Duodenal mucosa (tissue), 2 donors: ENCODE measurements around the gene UBA5.

ENCODE experiments used
- H3K27ac ChIP-seq: one replicate; pipeline ENCODE4 v1.7.0; 2013; ENCODE audit warnings: low read depth, low read length
- H3K27me3 ChIP-seq, 2 donors: one replicate each; pipeline ENCODE4 v1.7.0; 2013; ENCODE audit warnings: low read length in 2 of 2, control low read depth in 1 of 2; ENCODE audit not compliant: insufficient read depth in 2 of 2, control insufficient read depth in 1 of 2
- H3K36me3 ChIP-seq, 2 donors: one replicate each; pipeline ENCODE4 v1.7.0; 2013; ENCODE audit warnings: low read length in 2 of 2, control low read depth in 1 of 2; ENCODE audit not compliant: insufficient read depth in 2 of 2, control insufficient read depth in 1 of 2
- H3K4me1 ChIP-seq, 2 donors: one replicate each; pipeline ENCODE4 v1.7.0; 2013; ENCODE audit warnings: low read length in 2 of 2, control low read depth in 1 of 2; ENCODE audit not compliant: insufficient read depth in 2 of 2, control insufficient read depth in 1 of 2
- H3K4me3 ChIP-seq, 2 donors: one replicate each; pipeline ENCODE4 v1.7.0; 2013; ENCODE audit warnings: low read length in 2 of 2, low read depth in 1 of 2
- H3K9ac ChIP-seq, 2 donors: one replicate each; pipeline ENCODE4 v1.7.0; 2013; ENCODE audit warnings: low read length in 2 of 2, low read depth in 1 of 2
- H3K9me3 ChIP-seq, 2 donors: one replicate each; pipeline ENCODE4 v1.7.0; 2013; ENCODE audit warnings: low read length in 2 of 2, control low read depth in 1 of 2; ENCODE audit not compliant: control insufficient read depth in 1 of 2

Gene UBA5

GRCh38 chr3:132662212-132662611, 2.1 kb downstream of the UBA5 start:
- Histone ChIP-seq H3K27ac (no peak overlapping the region), H3K27me3 (no peaks in the 10 kb centered on the region), H3K9me3 (no peaks in the 10 kb centered on the region), H3K4me3 (peak overlapping the region; percentile 41 to 96), H3K4me1 (peaks cover 8 to 43% of the 10 kb centered on the region in 2 donors), H3K36me3 (peaks cover 4 to 6% of the 10 kb centered on the region in 2 donors), H3K9ac (no peak overlapping the region)

DNA sequence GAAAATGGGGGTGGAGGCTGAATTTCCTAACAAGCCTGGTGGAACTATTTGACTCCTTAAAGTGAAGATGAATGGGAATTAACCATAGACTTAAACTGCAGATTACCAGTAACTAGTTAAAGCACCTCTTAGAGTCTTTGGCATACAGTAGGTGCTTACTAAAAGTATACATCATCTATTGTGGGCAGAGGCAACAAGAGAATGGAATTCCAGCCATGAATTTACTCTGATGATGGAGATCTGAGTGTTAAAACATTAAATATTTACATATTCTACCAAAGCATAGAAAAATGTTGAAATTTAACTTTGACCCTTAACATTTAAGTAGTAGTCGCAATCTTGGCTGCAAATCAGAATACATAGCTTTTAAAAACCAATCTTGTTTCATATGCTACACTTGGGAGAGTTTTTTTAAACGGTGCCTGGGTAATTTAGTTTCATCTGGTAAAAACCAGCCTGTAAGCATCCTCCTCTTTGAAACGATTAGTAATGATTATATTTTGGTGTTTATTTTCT, 5.2 kb downstream of the UBA5 start:
- H3K27me3 ChIP-seq = no peaks in the 10 kb centered on the region
- H3K4me3 ChIP-seq = no peak overlapping the region
- H3K36me3 ChIP-seq = peaks cover 7 to 11% of the 10 kb centered on the region in 2 donors
- no peak overlapping the region for H3K27ac ChIP-seq
- no peak overlapping the region for H3K9ac ChIP-seq
- no peaks in the 10 kb centered on the region for H3K9me3 ChIP-seq
- peaks cover 6 to 39% of the 10 kb centered on the region in 2 donors for H3K4me1 ChIP-seq

DNA sequence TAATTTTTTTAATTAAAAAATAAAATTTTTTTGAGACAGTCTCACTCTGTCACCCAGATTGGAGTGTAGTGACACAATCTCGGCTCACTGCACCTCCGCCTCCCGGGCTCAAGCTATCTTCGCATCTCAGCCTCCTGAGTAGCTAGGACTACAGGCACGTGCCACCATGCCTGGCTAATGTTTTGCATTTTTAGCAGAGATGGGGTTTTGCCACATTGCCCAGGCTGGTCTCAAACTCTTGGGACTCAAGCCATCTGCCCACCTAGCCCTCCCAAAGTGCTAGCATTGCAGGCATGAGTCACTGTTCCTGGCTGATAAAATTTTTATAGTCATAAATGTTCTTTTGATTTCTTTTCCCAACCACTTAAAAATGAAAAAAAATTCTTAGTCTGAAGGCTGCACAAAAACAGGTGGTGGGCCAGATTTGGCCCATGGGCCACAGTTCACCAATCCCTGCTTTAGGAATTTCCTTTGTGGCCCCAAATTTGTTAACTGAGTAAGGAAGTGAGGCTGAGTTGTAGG, 9.2 kb downstream of the UBA5 start:
- no peak overlapping the region for H3K27ac ChIP-seq
- peaks cover 0 to 14% of the 10 kb centered on the region in 2 donors for H3K4me1 ChIP-seq
- H3K4me3 ChIP-seq = no peak overlapping the region
- no peaks in the 10 kb centered on the region for H3K9me3 ChIP-seq
- H3K9ac ChIP-seq = no peak overlapping the region
- peaks cover 11 to 33% of the 10 kb centered on the region in 2 donors for H3K36me3 ChIP-seq
- no peaks in the 10 kb centered on the region for H3K27me3 ChIP-seq

- H3K27ac ChIP-seq = no peak overlapping the region
- H3K4me3 ChIP-seq = no peak overlapping the region
- H3K27me3 ChIP-seq = no peaks in the 10 kb centered on the region
- peaks cover 0 to 75% of the 10 kb centered on the region in 2 donors for H3K36me3 ChIP-seq
- H3K9me3 ChIP-seq = no peaks in the 10 kb centered on the region
- H3K4me1 ChIP-seq = no peaks in the 10 kb centered on the region
- H3K9ac ChIP-seq = no peak overlapping the region
These were observed 15.3 kb downstream of the UBA5 start for GRCh38 chr3:132675408-132675807.

- Histone ChIP-seq H3K4me3 (no peak overlapping the region), H3K9ac (no peak overlapping the region), H3K36me3 (peaks cover 20 to 72% of the 10 kb centered on the region in 2 donors), H3K27me3 (no peaks in the 10 kb centered on the region), H3K4me1 (no peaks in the 10 kb centered on the region), H3K27ac (no peak overlapping the region), H3K9me3 (no peaks in the 10 kb centered on the region)
These were observed 19.8 kb downstream of the UBA5 start for GRCh38 chr3:132679911-132680310.

GRCh38 chr3:132681421-132681820, 21.3 kb downstream of the UBA5 start:
- Histone ChIP-seq H3K27me3 (no peaks in the 10 kb centered on the region), H3K9me3 (no peaks in the 10 kb centered on the region), H3K27ac (no peak overlapping the region), H3K4me1 (no peaks in the 10 kb centered on the region), H3K36me3 (peaks cover 27 to 64% of the 10 kb centered on the region in 2 donors), H3K9ac (no peak overlapping the region), H3K4me3 (no peak overlapping the region)

DNA sequence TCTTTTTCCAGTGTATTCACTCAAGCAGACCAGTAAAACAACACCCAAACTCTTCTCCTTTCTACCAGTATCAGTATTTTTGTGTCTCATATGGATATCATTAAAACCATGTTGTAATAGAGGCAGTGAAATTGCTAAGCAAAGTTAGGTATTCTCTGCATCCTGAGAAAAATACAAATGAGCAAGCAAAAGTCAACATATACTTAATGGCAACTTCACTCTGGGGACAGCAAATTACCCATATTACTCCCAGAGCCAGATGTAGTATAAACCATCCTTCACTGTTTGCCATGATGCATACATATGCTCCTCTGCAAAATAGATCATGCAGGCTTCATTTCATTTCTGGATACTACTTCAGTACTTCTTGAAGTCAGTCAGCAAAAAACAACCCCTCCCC, 22.1 kb downstream of the UBA5 start:
- H3K27me3 ChIP-seq = no peaks in the 10 kb centered on the region
- no peaks in the 10 kb centered on the region for H3K4me1 ChIP-seq
- no peak overlapping the region for H3K4me3 ChIP-seq
- H3K36me3 ChIP-seq = peaks cover 27 to 56% of the 10 kb centered on the region in 2 donors
- no peak overlapping the region for H3K9ac ChIP-seq
- no peaks in the 10 kb centered on the region for H3K9me3 ChIP-seq
- H3K27ac ChIP-seq = no peak overlapping the region

GRCh38 chr3:132690040-132690439, 29.9 kb downstream of the UBA5 start:
- H3K36me3 ChIP-seq = peaks cover 37 to 52% of the 10 kb centered on the region in 2 donors
- no peak overlapping the region for H3K4me3 ChIP-seq
- no peaks in the 10 kb centered on the region for H3K27me3 ChIP-seq
- no peak overlapping the region for H3K9ac ChIP-seq
- no peaks in the 10 kb centered on the region for H3K9me3 ChIP-seq
- H3K4me1 ChIP-seq = peaks cover 0 to 7% of the 10 kb centered on the region in 2 donors
- no peak overlapping the region for H3K27ac ChIP-seq

- no peaks in the 10 kb centered on the region for H3K9me3 ChIP-seq
- peaks cover 0 to 7% of the 10 kb centered on the region in 2 donors for H3K4me1 ChIP-seq
- no peak overlapping the region for H3K27ac ChIP-seq
- H3K4me3 ChIP-seq = no peak overlapping the region
- H3K36me3 ChIP-seq = peaks cover 19 to 52% of the 10 kb centered on the region in 2 donors
- no peaks in the 10 kb centered on the region for H3K27me3 ChIP-seq
- H3K9ac ChIP-seq = no peak overlapping the region
These were observed 34.9 kb downstream of the UBA5 start for GRCh38 chr3:132694991-132695390.

GRCh38 chr3:132695422-132695821, 35.3 kb downstream of the UBA5 start:
- Histone ChIP-seq H3K27me3 (no peaks in the 10 kb centered on the region), H3K4me1 (peaks cover 0 to 7% of the 10 kb centered on the region in 2 donors), H3K9me3 (no peaks in the 10 kb centered on the region), H3K4me3 (no peak overlapping the region), H3K27ac (no peak overlapping the region), H3K36me3 (peaks cover 15 to 55% of the 10 kb centered on the region in 2 donors), H3K9ac (no peak overlapping the region)
